Transverse colon (tissue), 4 donors: ENCODE measurements around the gene CFAP221.

Experiments used
- CTCF ChIP-seq, 5 experiments: fragments of 200-600 bp in 3 of 5; fragments of 450-650 bp in 2 of 5; sonication (generic) in 3 of 5; IDR thresholded peaks; 1 replicate in 2 of 5; 2 replicates in 3 of 5; pipeline ENCODE4 v1.5.1; 2016 to 2017; ENCODE audit warnings: antibody characterized with exemption in 5 of 5, inconsistent platforms in 3 of 5, mild to moderate bottlenecking in 2 of 5, moderate library complexity in 1 of 5
- EP300 ChIP-seq: sonication (generic); formaldehyde crosslinking; IDR thresholded peaks from one replicate; pipeline ENCODE4 v1.6.1; 2017; ENCODE audit warnings: antibody characterized with exemption, low read depth
- POLR2A ChIP-seq: fragments of 450-650 bp; IDR thresholded peaks from one replicate; pipeline ENCODE4 v1.6.1; 2016; ENCODE audit warnings: antibody characterized with exemption, mild to moderate bottlenecking, moderate library complexity
- POLR2AphosphoS5 ChIP-seq, 3 donors: sonication (generic); formaldehyde crosslinking; IDR thresholded peaks; one replicate each; pipeline ENCODE4 v1.6.1; 2016; ENCODE audit warnings: antibody characterized with exemption in 3 of 3

GRCh38 chr2:119702203-119702917, 158.1 kb downstream of the CFAP221 start:
- TF ChIP-seq POLR2AphosphoS5 (IDR thresholded peaks at IDR 0.05) (no peak), POLR2A (no peak), CTCF (IDR thresholded peaks at IDR 0.05) (no peak), EP300 (no peak)
